GM12874 (cell line): ENCODE measurements around the gene ALDOB.

Experiments used
- TF ChIP-seq, protein P1 (sequence below): IDR thresholded peaks from 2 replicates; pipeline ENCODE4 v1.5.1; 2011; ENCODE audit warnings: low read depth, mild to moderate bottlenecking, control low read depth, low read length, moderate library complexity; ENCODE audit not compliant: insufficient read depth

Gene ALDOB

DNA sequence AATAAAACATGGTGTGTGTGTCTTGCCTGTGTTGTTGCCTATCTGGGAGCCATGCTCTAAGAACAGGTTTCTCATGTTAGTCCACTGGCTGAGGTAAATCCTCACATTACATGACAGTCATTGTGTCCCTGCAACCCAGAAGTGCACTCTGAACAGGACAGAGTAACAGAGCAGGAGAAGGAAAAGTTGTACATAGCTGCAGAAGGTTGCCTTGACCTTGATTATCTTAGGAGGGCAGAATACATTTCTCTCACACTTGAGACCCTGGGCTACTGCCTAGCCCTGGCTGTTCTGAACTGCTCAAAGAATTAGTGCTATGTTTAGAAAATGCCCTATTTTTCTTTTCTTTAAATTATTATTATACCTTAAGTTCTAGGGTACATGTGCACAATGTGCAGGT is 20.0 kb downstream of the ALDOB start:
- TF ChIP-seq, protein P1, sequence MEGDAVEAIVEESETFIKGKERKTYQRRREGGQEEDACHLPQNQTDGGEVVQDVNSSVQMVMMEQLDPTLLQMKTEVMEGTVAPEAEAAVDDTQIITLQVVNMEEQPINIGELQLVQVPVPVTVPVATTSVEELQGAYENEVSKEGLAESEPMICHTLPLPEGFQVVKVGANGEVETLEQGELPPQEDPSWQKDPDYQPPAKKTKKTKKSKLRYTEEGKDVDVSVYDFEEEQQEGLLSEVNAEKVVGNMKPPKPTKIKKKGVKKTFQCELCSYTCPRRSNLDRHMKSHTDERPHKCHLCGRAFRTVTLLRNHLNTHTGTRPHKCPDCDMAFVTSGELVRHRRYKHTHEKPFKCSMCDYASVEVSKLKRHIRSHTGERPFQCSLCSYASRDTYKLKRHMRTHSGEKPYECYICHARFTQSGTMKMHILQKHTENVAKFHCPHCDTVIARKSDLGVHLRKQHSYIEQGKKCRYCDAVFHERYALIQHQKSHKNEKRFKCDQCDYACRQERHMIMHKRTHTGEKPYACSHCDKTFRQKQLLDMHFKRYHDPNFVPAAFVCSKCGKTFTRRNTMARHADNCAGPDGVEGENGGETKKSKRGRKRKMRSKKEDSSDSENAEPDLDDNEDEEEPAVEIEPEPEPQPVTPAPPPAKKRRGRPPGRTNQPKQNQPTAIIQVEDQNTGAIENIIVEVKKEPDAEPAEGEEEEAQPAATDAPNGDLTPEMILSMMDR = no peak

DNA sequence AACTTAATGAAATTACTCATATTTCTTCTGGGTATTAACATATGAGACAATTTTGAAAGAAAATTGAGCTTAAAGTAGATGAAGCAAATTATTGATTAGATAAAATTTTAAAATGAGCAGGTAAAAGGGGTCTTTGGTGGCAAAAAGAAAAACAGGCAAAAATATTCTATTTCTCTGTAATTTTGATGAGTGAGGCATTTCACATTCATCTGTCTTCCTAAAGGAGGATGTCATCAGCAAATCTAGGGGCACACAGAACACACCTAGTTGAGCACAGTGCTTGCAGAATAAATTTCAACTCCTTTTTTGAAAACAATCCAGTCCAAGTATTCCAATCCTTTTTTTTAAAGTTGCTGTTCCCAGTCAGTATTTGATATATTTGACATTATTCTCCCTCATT is 20.7 kb downstream of the ALDOB start:
- TF ChIP-seq, protein P1 = no peak

DNA sequence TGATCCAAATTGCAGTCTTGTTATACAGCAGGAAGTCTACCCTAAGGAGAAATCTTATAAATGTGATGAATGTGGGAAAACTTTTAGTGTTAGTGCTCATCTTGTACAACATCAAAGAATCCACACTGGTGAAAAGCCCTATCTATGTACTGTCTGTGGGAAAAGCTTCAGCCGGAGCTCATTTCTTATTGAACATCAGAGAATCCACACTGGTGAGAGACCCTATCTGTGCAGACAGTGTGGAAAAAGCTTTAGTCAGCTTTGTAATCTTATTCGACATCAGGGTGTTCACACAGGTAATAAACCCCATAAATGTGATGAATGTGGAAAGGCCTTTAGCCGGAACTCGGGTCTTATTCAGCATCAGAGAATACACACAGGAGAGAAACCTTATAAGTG is 26.5 kb downstream of the ALDOB start:
- TF ChIP-seq, protein P1 = no peak

DNA sequence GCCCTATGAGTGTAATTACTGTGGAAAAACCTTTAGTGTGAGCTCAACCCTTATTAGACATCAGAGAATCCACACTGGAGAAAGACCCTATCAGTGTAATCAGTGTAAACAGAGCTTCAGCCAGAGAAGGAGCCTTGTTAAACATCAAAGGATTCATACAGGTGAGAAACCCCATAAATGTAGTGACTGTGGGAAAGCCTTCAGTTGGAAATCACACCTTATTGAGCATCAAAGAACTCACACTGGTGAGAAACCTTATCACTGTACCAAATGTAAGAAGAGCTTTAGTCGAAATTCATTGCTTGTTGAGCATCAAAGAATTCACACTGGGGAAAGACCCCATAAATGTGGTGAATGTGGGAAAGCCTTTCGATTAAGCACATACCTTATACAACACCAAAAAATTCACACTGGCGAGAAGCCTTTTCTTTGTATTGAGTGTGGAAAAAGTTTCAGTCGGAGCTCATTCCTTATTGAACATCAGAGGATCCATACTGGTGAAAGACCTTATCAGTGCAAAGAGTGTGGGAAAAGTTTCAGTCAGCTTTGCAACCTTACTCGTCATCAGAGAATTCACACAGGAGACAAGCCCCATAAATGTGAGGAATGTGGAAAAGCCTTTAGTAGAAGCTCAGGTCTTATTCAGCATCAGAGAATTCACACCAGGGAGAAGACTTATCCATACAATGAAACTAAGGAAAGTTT is 27.0 kb downstream of the ALDOB start:
- TF ChIP-seq, protein P1 = no peak

DNA sequence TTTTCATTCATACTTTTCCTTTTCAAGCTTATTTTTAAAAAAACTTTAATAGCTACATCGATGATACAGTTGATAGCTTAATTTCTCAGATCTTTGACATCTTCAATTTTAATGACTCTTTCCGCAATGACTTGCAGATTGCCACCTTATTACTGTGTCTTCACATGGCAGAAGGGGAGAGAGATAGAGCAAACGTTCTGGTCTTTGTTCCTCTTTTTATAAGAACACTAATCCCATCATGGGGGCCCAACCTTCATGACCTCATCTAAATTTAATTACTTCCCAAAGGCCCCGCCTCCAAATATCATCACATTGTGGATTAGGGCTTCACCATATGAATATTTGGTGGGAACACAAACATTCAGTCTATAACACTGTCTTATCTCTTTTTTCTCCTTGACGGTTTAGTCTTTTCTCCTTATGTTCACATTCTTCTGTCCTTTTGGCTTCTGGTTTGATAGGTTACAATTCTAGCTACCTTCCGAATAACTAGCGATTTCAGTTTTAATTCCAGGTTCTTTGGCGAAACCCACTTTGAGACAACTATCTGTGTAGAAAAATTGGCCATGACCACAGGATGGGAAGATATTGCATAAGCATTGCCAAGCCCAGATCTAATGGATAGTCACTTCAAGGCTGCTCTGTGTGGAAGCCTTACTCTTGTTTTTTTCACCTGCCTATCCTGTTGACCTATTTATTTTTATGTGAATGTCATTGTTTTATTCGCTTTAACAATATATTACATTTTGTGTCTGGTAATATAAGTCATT is 31.9 kb downstream of the ALDOB start:
- TF ChIP-seq, protein P1 = no peak

DNA sequence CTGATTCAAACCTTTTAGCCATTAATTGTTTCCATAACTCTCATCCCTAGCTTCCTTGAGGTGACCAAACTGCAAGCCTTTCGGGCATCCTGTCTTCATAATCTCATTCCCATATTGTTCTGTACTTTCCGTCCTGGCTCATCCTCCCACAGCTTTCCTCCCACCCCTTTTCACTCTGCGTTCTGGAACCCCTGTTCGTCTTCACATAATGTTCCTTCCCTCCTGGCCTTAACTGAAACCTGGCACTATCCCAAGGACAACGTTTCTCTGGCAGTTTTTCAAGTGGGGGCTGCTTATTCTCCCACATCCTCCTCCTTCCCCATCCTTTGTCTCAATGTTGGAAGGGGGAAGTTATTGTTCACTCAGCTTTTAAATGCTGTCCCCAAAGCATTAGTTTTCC is 35.5 kb downstream of the ALDOB start:
- TF ChIP-seq, protein P1 = no peak

DNA sequence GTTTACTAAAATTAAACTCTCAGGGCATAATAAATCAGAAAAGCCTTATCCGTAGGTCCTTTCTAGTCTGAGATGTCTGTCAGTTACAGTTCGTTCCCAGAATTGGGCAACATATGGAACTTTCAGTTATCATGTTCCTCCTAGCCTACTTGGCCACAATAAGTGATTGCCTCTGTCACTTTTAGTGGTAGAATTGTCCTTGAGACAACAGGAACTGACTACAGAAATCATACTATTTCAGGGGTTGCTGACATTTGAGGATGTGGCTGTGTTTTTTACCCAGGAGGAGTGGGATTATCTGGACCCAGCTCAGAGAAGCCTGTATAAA is 36.0 kb downstream of the ALDOB start:
- TF ChIP-seq, protein P1 = no peak
